OCI-LY1 (cell line): Measurements from ENCODE around the gene TRAF5.

Experiments used
- EZH2 ChIP-seq: fragments of 200-600 bp; sonication (generic), shearing (Covaris generic); IDR thresholded peaks from 2 replicates; pipeline ENCODE4 v1.8.0; 2017; ENCODE audit warnings: borderline replicate concordance, mixed run types, mild to moderate bottlenecking, antibody characterized with exemption, low read length, moderate library complexity, mixed read lengths
- TF ChIP-seq, protein P1 (sequence below): fragments of 200-600 bp; sonication (generic), shearing (Covaris generic); IDR thresholded peaks from 2 replicates; pipeline ENCODE4 v1.5.1; 2017; ENCODE audit warnings: mild to moderate bottlenecking, antibody characterized with exemption, low read length, moderate library complexity, mixed read lengths

DNA sequence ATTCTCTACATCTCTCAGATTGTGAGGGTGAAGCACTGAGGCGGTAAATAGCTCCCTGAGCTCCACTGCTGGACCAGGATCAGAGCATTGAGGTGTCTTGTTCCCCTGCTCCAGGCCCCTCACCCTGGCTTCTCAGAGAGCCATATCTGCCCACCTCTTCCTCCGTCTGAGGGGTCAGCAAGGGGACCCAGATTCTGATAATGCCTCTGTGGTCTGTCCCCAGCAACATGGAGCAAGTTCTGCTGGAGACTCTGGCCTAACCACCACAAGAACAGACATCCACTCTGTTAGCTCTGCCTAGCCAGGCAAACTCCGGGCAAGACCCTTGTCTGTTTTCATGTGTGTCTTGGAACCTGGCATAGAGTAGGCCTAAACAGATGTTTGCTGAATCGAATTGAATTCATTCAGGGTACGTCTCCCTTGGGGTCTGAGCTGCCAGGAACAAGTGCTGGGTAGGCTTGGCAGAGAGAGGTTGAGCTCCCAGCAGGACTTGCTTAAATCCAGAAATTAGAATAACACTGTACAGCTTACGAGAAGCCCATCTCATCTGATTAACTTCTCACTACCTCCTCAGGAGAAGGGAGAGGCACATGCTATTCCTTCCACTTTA lies 2.3 kb downstream of the TRAF5 start:
- TF ChIP-seq, protein P1, sequence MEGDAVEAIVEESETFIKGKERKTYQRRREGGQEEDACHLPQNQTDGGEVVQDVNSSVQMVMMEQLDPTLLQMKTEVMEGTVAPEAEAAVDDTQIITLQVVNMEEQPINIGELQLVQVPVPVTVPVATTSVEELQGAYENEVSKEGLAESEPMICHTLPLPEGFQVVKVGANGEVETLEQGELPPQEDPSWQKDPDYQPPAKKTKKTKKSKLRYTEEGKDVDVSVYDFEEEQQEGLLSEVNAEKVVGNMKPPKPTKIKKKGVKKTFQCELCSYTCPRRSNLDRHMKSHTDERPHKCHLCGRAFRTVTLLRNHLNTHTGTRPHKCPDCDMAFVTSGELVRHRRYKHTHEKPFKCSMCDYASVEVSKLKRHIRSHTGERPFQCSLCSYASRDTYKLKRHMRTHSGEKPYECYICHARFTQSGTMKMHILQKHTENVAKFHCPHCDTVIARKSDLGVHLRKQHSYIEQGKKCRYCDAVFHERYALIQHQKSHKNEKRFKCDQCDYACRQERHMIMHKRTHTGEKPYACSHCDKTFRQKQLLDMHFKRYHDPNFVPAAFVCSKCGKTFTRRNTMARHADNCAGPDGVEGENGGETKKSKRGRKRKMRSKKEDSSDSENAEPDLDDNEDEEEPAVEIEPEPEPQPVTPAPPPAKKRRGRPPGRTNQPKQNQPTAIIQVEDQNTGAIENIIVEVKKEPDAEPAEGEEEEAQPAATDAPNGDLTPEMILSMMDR, result no peak
- TF ChIP-seq EZH2, result no peak
